Stimulated activated CD4-positive, alpha-beta T cell treated with anti-CD3 and anti-CD28 coated beads, Interleukin-2, amount 100 ng/mL, for 48 hours (primary cell): ENCODE results near the gene MYBPC2.

ENCODE experiments used
- DNase-seq, 2 donors: peaks; one replicate each; pipeline ENCODE4 v3.0.0-alpha.2; 2020

MYBPC2 gene

GRCh38 chr19:50505856-50506611, 73.3 kb downstream of the MYBPC2 start:
- no peak for DNase-seq

GRCh38 chr19:50506700-50507099, 74.0 kb downstream of the MYBPC2 start:
- no peak for DNase-seq

- DNase-seq, result no peak
Observed at GRCh38 chr19:50507376-50507775, 74.7 kb downstream of the MYBPC2 start.

GRCh38 chr19:50508843-50509190, 76.1 kb downstream of the MYBPC2 start:
- no peak for DNase-seq

- no peak for DNase-seq
Observed at GRCh38 chr19:50509366-50509765, 76.7 kb downstream of the MYBPC2 start.

GRCh38 chr19:50510121-50510670, 77.5 kb downstream of the MYBPC2 start:
- DNase-seq, result no peak

- no peak for DNase-seq
Observed at GRCh38 chr19:50510700-50511068, 78.0 kb downstream of the MYBPC2 start.

- DNase-seq, result peak; percentile 91 to 92
Observed at GRCh38 chr19:50511069-50511822, 78.6 kb downstream of the MYBPC2 start, which contains the start of gene JOSD2. JOSD2 (minus strand) TSS chr19:50511191; CDS start chr19:50510431, 760 bp downstream.

- no peak for DNase-seq
Observed at GRCh38 chr19:50512112-50512998, 79.7 kb downstream of the MYBPC2 start.

- DNase-seq, result no peak
Observed at GRCh38 chr19:50512999-50513745, 80.5 kb downstream of the MYBPC2 start.

- DNase-seq, result no peak
Observed at GRCh38 chr19:50513746-50514345, 81.2 kb downstream of the MYBPC2 start, which contains the start of gene ASPDH. ASPDH (minus strand) TSS chr19:50513913; CDS start chr19:50513823, 90 bp downstream.

- DNase-seq, result no peak
Observed at GRCh38 chr19:50514346-50515167, 81.9 kb downstream of the MYBPC2 start.

GRCh38 chr19:50515168-50515561, 82.5 kb downstream of the MYBPC2 start:
- DNase-seq, result no peak
